HG03039 (cell line): ENCODE results near the gene NUP62.

Experiments
- ATAC-seq: cut with Tn5 transposase; IDR thresholded peaks from one replicate; pipeline ENCODE4 v1.9.1; 2021; ENCODE audit warnings: mild to moderate bottlenecking, moderate library complexity; ENCODE audit not compliant: unreplicated experiment

NUP62 gene

DNA sequence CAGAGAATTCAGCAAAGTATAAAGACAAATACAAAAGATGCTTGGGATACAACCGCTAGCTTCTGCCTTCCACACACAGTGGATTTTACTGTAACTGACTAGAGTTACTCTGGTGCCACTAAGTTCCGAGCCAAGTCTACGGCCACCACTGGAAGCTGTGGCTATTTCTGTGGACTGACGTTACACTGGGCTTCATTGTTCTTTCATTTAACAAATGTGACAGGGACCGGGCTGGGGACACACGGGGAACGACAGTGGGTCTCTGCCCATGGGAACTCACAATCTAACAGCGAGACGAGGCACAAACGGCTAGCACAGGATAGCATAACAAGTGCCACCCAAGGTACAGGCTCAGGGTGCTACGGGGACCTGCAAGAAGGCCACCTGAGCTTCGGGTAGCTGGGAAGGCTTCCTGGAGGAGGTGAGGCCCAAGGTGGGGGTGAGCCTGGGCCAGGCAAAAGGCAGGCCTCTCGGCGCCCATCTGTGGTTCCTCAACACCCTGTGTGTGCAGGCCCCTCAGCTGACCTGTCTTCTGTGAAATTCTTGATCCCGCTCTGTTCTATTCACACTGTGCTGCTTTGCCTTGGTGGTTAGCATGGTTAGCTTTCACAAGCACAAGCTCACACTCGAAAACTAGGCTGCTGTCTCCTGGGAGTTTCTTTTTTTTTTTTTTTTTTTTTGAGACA, 22.3 kb downstream of the NUP62 start:
- no peak for ATAC-seq

DNA sequence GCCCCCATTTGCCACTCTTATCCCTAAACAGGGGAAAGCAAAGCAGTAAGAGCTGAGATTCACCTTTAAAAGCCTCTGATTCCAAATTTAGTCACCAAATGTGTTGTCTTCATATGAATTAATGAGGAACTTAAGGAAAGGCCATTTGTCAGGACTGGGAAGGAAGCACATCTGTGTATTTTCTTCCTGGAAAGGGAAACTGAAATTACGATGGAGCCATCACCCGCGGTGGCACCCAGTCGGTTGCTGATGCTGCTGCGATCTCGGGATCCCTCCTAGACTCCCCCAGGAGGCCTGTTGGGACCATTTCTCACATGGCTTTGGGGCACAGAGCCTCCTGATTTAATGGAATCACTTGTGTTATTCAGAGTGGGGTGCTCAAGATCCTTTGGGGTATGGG, 25.2 kb downstream of the NUP62 start:
- no peak for ATAC-seq

DNA sequence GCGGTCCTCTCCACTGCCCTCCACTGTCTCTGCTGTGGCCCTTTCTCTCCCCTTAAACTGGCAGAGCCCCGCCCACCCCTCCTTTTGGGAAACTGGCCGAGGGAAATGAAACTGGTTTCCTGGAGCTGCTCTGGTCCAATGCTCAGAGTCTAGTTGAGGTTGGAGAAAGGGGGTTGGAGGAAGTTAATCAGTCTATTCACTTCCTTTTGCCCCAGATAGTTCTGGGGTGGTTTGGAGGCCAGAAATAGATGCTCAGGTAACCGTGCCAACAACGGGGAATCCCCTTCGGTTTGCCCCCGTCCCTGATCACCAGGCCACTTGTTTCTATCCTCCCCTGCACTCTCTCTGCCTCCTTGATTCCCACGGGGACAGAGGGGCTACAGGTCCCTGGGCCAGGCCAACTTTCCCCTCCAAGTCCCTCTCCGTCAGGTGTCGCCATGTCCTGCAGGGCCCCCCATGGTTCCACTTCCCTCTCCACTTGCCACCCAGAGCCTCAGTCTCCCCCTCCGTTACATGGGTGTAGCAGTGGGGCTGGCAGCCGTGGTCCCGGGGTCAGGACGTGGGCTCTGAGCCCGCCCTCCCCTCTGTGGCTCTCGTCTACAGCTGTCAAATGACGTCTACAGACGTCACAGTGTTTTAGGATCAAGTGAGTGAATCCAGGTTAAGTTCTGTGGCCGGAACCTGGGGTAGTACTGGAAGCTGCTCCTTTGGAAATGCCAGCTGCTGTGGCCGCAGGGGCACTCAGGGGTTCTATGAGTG, 32.3 kb downstream of the NUP62 start, which contains the start of gene IL4I1:
TSS of gene IL4I1 (minus strand) at position 25 of the 759 bp plus-strand sequence. CDS start 727 bp downstream, outside the sequence.
- no peak for ATAC-seq

DNA sequence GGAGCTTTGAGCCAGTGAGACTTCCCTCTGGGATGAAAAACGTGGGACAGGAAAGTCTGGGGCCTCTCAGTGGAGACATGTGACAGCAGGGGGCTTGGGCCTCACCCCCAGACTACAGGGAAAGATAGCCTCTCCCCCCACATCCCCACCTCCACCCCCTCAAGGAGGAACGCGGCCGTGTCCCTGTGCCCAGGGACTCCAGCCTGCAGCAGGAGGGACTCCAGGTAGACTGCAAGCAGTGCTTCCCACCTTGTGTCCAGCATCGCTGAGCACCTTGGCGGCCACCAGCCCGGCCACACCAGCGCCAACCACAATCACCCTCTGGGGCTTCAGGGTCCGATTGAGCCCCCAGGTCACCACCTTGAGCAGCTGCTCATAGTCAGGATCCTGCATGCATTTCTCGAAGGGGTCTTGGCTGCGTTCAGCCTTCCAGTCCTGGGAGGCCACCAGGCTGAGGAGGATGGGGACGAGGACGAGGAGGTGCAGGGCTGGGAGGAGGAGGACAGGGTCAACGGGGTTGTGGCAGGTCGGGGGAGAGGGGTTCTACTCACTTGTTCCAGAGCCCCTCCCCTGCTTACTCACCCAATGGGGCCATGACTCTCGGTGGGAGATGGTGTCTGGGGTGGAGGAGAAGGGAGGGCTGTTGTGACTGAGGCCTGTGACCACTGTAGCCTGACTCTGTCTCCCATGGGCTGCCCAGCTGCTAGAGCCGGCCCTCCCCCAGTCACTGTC, 33.6 kb downstream of the NUP62 start:
- ATAC-seq, result no peak

DNA sequence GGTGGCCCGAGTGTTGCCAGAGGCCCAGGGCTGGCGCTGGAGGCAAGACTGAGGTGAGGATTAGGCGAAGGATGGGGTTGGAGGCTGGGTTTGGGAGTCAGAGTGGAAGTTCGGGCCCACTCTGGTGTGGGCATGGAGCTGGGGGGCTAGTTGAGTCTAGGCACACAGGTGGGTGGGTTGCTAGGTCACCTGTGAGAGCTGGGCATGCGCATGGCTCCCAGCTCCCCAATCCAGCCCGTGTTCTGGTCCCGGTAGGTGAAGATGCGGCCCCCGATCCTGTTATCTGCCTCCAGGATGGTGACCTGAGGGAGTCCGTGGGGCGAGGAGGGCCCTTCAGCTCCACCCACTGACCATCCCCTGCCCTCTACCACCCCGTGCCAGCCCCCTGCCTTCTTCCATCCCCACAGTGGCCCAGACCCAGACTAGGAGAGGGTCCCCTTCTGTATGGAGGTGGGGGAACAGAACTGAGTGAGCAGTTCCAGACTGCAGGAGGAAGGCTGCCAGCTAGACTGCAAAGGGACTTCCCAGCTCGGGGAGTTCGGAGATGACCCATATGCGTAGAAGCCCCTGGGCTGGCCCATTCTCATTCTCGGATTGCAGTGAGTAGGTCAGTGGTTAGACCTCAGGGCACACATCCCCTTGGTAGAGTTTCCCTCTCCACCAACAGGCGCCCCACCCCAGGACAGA, 34.3 kb downstream of the NUP62 start:
- ATAC-seq, result no peak

DNA sequence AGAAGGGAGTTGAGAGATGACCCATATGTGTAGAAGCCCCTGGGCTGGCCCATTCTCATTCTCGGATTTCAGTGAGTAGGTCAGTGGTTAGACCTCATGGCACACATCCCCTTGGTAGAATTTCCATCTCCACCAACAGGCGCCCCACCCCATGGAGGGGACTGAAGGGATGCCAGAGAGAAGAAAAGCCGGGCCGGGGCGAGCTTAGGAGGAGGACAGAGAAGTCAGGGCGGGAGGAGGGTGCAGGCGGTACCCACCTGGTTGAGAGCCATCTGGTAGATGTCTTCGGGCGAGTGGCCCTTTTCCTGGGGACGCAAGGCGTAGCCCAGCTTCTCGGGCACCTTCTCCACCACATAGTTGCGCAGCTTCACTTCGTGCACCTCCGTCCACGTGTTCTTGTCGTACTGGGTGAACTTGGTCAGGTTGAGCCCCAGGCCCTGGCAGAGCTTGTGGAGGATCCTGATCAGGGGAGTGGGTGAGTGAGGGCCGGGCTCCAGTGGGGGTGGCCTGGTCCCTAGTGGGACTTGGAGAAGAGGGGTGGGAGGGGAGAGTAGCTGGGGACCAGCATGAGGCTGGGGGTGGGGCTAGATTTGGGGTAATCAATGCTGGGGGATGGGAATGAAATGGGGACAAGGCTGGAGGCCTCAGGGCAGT, 35.2 kb downstream of the NUP62 start:
- ATAC-seq, result no peak

DNA sequence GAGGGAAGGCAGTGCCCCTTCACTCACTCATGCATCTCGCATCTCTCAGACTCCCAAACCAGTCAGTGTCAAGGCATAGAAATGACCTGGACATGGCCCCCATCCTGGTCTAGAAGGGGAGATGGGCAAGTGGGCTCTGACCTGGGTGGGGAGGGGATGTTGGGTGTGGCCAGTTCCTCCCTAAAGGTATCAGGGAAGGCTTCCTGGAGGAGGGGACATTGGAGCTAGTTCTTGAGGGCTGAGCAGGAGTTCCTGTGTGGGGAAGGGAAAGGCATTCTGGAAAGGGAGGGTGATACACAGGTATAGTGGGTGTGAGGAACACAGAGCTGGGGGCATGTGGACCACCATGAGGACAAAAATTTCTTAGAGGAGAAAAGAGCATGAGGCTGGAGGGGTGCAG, 36.6 kb downstream of the NUP62 start:
- no peak for ATAC-seq

DNA sequence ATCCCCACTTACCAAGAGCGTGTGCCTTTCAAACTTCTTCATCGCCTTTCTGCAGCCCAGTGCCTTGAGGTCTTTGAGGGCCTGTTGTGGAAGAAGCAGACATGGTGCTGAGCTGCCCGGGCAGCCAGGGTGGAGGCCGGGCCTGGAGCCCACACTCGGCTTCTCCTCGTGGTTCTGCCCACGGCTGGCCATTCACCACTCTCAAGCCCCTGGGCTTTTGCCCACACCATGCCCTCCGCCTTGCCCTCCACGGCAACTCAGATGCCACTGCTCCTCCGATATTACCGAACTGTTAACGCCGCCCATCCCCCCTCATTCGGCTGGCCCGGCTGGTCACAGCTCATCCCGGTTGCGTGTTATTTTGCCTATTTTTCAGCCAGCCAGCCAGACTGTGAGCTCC, 37.9 kb downstream of the NUP62 start:
- ATAC-seq, result no peak

DNA sequence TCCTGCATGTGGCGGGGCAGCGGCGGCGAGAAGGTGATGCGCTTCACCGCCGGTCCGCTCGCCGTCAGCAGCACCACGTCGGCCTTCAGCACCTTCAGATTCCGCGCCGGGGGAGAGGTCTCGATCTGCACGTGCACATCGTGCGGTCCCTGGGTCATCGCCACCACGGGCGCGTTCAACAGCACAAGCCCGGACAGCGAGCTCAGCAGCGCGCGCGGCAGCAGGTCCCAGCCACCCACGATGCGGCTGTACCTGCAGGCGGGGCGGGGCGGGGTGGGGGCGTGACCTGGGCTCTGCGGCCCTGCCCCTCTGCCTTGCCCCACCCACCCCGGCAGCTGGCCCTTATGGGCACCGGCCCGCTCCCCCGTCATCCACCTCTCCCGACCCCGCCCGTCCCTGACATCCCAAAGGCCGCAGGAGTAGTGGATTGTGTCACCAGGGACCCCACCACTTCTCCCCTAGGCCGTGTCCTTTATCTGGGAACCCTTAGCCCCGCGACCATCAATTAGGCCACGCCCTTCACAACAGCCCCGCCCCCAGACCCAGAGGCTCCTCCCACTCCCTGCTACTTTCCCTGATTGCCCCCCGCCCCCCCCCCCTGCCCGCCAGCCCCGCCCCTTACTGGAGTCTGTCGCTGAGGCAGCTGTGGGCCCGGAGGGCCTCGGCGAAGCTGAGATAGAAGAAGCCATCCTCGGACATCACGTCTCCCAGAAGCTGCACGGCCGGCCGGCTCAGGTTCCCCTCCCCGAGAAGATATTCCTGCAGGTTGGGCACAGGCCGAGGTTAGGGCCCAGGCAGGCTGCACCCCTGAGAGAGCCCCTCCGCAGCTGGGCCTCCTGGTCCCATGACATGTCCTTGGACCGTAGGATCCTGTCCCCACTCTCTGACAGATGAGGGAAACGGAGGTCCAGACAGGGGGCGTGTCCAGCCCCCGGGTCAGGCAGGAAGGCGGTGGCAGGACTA, 38.7 kb downstream of the NUP62 start:
- no peak for ATAC-seq

DNA sequence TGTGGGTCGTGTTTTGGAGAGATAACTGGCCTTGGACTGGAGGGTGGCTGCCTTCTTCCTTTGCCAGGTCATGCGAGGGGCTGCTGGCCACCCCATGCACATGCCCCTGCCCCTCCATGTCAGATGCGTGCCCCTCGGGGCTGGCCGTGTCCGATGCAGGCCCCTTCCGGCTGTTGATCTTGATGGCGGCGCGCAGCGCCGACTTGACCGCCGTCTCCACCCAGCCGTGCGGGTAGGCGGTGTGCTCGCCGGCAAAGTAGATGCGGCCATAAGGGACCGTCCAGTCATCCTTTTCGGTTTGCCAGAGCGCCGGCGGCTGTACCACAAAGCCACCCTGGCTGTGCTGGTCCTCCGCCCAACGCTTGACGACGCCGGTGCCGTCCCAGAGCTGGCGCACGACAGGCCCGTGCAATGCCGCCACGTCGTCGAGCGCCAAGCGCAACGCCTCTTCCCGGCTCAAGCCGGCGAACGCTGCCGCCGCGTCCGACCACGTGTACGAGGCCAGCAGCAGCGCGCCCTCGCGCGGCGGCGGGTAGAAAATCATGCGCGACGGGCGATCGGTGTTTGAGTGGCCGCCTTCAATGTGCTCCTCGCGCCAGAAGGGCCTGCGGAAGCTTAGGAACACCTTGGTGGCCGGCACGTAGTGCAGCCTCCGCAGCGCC, 39.5 kb downstream of the NUP62 start:
- no peak for ATAC-seq

DNA sequence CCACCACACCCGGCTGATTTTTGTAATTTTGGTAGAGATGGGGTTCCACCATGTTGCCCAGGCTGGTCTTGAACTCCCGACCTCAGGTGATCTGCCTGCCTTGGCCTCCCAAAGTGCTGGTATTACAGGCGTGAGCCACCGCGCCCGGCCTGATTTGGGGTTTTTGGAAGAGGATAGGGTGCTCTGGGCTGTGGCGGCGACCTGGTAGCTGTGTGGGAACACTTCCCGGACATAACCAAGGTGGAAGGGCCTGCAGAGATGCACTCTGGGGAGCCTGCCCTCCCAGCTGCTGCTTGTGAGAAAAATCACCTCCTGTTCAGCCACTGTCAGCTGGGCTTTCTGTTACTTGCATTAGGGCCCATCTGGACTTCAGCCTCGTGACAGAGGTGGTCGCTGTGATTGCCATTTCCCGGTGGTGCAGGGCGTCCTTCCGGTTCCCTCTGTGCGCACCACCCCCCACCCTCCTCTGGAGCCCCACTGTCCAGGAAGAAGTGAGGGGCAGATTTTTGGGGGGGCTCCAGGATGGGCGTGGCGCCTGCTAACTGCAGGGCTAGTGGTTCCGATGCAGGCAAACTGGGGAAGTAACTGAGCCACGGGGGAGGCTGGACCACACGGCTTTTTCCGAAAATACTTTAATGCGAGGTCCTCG, 40.1 kb downstream of the NUP62 start:
- ATAC-seq, result no peak

DNA sequence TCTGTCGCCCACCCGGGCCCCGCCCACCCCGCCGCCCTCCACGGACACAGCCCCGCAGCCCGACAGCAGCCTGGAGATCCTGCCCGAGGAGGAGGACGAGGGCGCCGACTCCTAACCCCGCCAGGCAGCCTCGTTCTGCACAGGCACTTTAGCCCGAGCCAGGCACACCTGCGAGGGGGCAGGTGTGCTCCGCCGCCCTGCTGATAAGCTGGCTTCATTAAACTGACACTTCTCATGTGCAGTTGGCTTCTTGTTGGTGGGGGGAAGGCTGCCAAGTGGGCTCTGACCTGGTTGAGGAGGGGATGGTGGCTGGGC, 40.8 kb downstream of the NUP62 start:
- ATAC-seq, result no peak

DNA sequence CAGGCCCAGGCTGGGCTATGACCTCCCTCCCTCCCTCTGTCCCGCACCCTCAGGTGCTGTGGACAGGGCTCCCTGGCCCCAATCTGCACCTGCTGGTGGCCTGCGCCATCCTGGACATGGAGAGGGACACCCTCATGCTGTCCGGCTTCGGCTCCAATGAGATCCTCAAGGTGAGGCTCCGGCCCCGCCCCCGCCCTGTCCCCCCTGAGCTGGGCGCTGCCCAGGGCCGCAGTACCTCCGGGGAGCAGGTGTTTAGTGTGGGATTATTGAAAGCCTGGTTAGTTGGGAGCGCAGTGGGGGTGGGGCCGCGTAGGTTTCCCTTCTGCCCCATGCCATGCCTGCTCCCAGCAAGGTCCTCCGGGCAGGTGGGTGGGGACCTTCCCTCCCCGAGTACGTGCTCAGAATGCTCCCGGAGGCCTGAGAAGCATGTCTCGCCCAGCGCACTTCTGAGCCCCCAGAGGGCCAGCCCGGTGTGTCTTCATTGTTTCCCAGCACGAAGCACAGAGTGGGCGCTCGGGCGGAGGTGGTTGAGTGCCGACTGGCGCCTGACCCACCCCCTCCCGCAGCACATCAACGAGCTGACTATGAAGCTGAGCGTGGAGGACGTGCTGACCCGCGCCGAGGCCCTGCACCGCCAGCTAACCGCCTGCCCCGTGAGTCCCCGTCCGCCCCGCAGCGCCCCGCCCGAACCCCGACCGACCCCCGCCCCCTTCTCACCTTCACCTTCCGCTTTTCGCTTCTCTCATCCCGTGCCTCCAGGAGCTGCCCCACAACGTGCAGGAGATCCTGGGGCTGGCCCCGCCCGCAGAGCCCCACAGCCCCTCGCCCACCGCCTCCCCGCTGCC, 41.4 kb downstream of the NUP62 start:
- ATAC-seq, result no peak

DNA sequence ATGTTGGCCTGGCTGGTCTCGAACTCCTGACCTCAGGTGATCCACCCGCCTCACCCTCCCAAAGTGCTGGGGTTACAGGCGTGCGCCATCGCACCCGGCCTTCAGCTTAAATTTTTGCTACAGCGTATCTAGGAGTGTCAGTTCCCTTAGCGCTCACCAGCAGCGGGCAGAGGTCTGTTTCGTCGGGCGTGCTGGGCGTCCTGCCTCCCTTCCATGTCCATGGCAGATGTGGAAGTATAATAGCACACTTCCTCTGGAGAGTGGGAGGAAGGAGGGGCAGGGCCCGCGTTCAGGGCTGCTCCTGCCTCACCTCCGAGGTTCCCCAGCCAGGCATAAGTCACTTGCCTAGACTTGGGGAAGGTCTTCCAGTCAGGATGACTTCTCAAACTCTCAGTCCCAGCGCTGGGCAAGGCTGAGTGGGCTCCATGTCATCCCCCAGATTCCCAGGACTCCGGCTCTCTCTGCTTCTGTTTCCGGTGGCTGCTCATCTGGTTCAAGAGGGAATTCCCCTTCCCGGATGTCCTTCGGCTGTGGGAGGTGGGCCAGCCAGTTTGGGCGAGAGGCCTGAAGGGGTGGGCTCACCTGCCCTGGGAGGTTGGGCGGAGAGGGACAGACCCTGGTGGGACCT, 42.2 kb downstream of the NUP62 start:
- ATAC-seq, result no peak

DNA sequence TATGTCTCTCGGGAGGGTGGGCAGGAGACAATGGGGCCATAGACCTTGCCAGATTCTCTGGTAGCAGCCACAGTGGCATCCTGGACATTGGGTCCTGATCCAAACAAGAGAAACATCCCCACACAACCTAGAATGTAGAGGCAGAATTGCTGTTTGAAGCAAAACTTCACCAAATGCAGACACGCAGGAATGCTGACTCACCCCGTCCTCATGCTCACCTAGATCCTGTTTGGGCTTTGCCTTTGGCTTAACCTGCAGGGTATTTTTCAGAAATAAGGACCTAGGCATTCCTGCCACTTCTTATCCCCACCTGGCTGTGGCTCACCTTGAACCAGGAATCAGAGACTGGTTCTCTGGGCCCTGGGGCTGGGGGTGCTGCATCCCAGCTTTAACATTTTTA, 44.5 kb downstream of the NUP62 start:
- ATAC-seq, result no peak

DNA sequence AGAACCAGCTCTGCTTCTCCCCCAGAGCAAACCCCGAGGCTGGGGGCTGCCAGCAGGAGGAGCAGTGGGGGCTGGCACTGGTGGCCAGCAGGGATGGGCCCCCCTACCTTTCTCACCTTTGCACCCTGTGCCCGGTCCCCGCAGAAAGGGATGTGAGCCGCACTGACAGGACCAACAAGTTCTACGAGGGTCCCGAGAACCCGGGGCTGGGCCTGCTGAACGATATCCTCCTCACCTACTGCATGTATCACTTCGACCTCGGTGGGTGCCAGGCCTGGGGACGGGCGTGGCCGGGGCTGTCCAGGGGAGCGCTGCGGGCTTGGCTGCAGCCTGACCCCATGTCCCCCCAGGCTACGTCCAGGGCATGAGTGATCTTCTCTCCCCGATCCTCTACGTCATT, 45.2 kb downstream of the NUP62 start:
- ATAC-seq, result no peak

DNA sequence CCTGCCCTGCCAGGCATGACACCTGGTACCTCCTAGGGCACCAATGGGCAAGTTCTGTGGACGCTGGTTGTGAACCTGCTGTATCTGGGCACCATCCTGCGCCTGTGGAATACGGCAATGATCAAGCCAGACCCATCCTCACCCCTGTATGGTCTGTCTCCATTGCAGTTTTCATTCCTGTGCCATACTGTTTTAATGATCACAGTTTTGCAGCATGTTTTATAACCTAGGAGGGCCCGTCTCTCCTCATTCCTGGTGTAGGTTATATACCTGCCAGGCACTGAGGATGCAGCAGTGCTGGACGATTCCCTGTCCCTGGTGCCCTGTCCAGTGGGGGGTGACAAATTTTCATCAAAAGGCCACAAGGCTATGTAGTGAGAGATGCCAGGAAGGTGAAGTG, 46.2 kb downstream of the NUP62 start:
- no peak for ATAC-seq
